ENCODE results near the gene FCHO2.

The FCHO2 gene

DNA sequence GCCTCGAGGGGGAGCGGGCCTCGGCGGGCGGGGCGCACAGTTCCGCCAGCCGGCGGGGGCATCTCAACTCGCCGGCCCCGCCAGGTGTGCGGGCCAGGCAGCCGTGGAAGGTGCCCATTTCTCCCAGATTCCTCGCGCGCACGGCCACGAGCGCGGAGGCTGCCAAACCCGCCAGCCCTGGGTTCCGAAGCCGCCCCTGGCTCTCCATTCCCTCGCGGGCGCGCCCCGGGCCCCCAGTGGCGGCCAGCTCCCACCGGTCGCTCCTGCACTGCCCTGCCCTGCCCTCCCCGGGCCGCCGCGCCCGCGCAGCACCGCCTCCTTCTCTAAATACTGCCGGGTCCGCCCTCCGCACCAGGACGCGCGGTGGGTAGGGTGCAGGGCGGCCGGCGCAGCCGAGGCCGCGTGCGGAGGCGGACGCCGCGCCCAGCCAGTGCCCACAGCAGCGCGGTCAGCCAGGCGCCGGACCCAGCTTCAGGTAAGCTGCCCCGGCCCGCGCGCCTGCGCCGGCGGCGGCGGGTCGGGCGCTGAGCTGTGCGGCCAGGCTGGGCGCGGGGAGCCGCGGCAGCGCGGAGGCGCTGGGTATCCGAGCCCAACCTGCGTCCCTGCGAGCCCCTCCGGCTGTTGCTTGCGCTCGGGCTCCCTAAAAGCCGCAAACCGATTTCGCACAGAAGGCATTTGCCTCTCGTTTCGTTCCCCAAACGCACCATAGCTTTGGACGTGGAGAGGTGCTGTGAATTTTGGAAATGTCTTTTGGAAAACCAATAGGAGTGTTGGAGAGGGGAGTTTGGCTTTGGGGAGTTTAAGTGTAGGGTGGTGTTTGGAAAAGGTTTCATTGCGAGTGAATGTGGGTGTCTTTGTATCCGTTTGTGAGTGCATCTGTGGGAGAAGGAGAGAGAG lies 164.6 kb downstream of the FCHO2 start, which contains the start of gene TMEM171:
Gene TMEM171, plus strand, starts transcription at position 354 of the 897 bp plus-strand sequence. CDS start 2,799 bp downstream, outside the sequence.
- in situ Hi-C loops (cut with HindIII; ENCODE audit: low pct_ligation_motif_present, low pct_unique_long_range_greater_than_20kb, low sequenced_read_pairs), result no loop called here
- peak; percentile 58 for DNase-seq

GRCh38 chr5:73121119-73121463 lies 165.2 kb downstream of the FCHO2 start:
- peak; percentile 17 for DNase-seq
- in situ Hi-C loops (cut with HindIII; ENCODE audit: low pct_ligation_motif_present, low pct_unique_long_range_greater_than_20kb, low sequenced_read_pairs), result no loop called here

DNA sequence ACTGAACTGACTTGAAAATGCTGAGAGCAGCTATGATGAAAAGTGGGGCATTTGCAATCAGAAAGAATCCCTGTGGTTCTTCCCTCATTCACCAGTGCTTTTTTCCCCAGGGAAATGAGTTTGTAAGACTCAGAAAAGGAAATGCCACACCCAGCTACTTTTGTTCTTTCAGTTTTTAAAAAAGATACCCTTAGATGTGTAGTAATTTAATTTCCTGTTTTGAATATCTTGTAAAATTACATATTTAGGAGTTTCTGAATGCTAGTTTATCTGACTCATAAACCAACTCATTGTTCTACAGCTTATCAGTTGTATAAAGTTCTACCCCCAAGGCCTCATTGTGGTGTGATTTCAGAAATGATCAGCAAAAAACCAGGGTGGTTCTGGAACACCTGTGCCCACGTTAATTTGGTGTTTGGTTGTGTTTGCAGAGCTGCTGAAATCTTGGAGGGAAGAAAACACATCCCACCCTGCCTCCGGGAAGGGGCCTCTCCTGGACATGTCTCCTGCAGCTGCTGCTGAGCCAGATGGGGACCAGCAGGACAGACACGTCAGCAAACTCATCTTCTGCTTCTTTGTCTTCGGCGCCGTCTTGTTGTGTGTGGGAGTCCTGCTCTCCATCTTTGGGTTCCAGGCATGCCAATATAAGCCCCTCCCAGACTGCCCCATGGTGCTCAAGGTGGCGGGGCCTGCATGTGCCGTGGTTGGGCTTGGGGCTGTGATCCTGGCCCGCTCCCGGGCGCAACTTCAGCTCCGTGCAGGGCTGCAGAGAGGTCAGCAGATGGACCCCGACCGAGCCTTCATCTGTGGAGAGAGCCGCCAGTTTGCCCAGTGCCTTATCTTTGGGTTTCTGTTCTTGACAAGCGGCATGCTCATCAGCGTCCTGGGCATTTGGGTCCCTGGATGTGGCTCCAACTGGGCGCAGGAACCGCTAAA lies 167.3 kb downstream of the FCHO2 start:
- in situ Hi-C loops (cut with HindIII; ENCODE audit: low pct_ligation_motif_present, low pct_unique_long_range_greater_than_20kb, low sequenced_read_pairs), result no loop called here
- DNase-seq, result no peak

- in situ Hi-C loops (cut with HindIII; ENCODE audit: low pct_ligation_motif_present, low pct_unique_long_range_greater_than_20kb, low sequenced_read_pairs), result no loop called here
- DNase-seq, result no peak
Observed at GRCh38 chr5:73125289-73125688, 169.4 kb downstream of the FCHO2 start.

GRCh38 chr5:73126381-73126780 lies 170.5 kb downstream of the FCHO2 start:
- in situ Hi-C loops (cut with HindIII; ENCODE audit: low pct_ligation_motif_present, low pct_unique_long_range_greater_than_20kb, low sequenced_read_pairs), result no loop called here
- no peak for DNase-seq

GRCh38 chr5:73126957-73127356 lies 171.1 kb downstream of the FCHO2 start:
- in situ Hi-C loops (cut with HindIII; ENCODE audit: low pct_ligation_motif_present, low pct_unique_long_range_greater_than_20kb, low sequenced_read_pairs), result no loop called here
- DNase-seq, result no peak

GRCh38 chr5:73129143-73129542 lies 173.3 kb downstream of the FCHO2 start:
- in situ Hi-C loops (cut with HindIII; ENCODE audit: low pct_ligation_motif_present, low pct_unique_long_range_greater_than_20kb, low sequenced_read_pairs), result no loop called here
- no peak for DNase-seq

GRCh38 chr5:73130811-73131210 lies 175.0 kb downstream of the FCHO2 start:
- DNase-seq, result no peak
- in situ Hi-C loops (cut with HindIII; ENCODE audit: low pct_ligation_motif_present, low pct_unique_long_range_greater_than_20kb, low sequenced_read_pairs), result no loop called here

GRCh38 chr5:73131711-73132425 lies 176.0 kb downstream of the FCHO2 start:
- in situ Hi-C loops (cut with HindIII; ENCODE audit: low pct_ligation_motif_present, low pct_unique_long_range_greater_than_20kb, low sequenced_read_pairs), result no loop called here
- DNase-seq, result peak; percentile 32

GRCh38 chr5:73132759-73133158 lies 176.9 kb downstream of the FCHO2 start:
- no peak for DNase-seq
- in situ Hi-C loops (cut with HindIII; ENCODE audit: low pct_ligation_motif_present, low pct_unique_long_range_greater_than_20kb, low sequenced_read_pairs), result no loop called here

- in situ Hi-C loops (cut with HindIII; ENCODE audit: low pct_ligation_motif_present, low pct_unique_long_range_greater_than_20kb, low sequenced_read_pairs), result no loop called here
- no peak for DNase-seq
Observed at GRCh38 chr5:73135021-73135420, 179.2 kb downstream of the FCHO2 start.

- DNase-seq, result peak; percentile 80
- in situ Hi-C loops (cut with HindIII; ENCODE audit: low pct_ligation_motif_present, low pct_unique_long_range_greater_than_20kb, low sequenced_read_pairs), result no loop called here
Observed at GRCh38 chr5:73135429-73136054, 179.7 kb downstream of the FCHO2 start.

GRCh38 chr5:73136055-73136562 lies 180.3 kb downstream of the FCHO2 start:
- DNase-seq, result peak; percentile 43
- in situ Hi-C loops (cut with HindIII; ENCODE audit: low pct_ligation_motif_present, low pct_unique_long_range_greater_than_20kb, low sequenced_read_pairs), result no loop called here

DNA sequence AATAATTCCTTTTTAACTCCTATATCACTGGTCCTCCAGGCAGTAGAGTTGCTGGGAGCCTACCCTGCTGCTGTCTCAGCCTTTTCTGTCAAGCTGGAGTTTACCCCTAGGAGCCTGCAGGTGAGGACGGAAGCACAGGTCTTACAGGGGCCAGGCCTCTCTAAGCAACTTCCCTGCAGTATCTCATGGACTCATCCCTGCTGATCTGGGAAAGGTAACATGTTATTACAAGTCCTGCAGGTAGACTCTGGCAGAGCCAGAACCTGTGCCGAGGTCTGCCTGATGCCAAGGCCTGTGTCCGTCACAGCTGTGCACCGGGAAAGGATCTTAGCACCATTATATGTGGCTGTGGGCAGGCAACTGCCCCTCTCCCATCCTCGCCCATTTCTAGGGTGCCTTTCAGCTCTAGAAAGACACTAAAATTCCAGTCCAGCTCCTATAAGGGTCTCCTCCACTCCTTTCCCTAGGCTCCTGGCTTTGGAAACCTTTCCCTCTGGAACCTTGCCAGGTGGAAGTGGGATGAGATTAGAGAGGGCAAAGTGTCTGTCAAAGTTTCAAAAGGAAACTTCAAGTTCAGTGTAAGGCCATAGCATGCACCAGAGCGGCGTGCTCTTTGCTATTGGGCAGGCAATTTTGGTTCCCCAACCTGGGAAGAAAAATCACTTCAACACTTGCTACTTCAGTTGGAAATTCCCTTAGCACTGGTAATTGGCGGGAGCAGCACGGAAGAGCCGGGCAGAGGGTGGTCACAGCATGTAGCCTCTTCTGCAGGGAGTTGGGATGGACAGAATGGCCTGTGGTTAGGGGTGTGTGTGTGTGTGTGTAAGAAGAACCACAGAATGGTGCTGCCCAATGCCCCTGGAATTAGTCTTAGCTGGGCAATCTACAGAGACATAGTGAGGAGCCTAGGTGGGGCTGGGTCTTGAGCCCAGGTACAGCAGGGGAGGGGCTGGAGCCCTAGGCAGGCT lies 182.0 kb downstream of the FCHO2 start:
- in situ Hi-C loops (cut with HindIII; ENCODE audit: low pct_ligation_motif_present, low pct_unique_long_range_greater_than_20kb, low sequenced_read_pairs), result no loop called here
- no peak for DNase-seq

- in situ Hi-C loops (cut with HindIII; ENCODE audit: low pct_ligation_motif_present, low pct_unique_long_range_greater_than_20kb, low sequenced_read_pairs), result no loop called here
- DNase-seq, result no peak
Observed at GRCh38 chr5:73139485-73139884, 183.6 kb downstream of the FCHO2 start.
